A549 treated with Hydrocortisone at 1 μM for 4 hours (cell line): ENCODE measurements around the gene NPHS2. TPM values are rescaled to one million over a fixed set of nuclear protein-coding genes. Genes with fewer than 3 reads are reported as not detected.

Experiments
- total RNA-seq: library from RNA; stranded (reverse); fragments of 200-300 nt; extraction: Qiagen RNA extraction; gene quantifications from 5 replicates; pipeline ENCODE4 v1.2.3, GENCODE V29; 2022

NPHS2 gene
- total RNA-seq: not detected in 5 replicates

DNA sequence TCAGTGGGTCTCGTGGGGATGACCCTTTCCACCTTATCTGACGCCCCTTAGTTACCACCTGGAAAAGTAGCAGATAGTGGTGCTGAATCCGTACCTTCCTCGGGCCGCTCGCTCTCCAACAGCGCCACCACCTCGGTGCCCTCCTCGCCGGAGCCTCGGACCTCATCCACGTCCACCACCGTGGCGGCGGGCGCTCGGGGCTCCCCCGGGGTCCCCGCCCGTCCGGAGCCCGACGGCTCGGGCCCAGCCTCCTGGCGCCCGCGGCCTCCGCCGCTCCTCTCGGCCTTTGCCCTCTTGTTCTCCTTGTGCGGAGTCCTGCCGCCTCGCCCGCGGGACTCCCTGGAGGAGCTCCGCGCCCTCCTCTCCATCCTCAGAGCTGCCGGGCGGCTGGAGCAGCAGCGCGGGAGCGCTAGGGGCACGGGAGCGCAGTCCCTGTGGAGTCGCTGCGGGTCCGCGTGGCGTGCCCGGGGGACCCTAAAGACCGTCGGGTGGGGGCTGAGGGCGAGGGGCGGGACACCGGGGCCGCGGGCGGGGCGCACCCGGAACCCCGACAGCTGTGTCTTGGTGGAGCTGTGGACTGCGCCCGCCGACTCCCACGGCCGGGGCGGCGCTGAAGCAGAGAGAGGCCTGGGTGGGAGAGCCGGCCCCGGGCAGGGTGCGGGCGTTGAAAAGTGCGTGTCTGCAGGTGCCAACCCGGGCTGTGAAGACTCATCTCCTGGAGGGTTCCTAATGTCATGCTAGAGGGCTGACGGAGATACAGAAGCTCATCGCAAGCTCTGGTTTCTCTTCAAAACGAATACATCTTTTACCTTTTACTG, at the start of gene NPHS2:
Gene NPHS2 (minus strand): TSS at position 452 of the 818 bp plus-strand sequence. CDS start 84 bp downstream, at position 368.

DNA sequence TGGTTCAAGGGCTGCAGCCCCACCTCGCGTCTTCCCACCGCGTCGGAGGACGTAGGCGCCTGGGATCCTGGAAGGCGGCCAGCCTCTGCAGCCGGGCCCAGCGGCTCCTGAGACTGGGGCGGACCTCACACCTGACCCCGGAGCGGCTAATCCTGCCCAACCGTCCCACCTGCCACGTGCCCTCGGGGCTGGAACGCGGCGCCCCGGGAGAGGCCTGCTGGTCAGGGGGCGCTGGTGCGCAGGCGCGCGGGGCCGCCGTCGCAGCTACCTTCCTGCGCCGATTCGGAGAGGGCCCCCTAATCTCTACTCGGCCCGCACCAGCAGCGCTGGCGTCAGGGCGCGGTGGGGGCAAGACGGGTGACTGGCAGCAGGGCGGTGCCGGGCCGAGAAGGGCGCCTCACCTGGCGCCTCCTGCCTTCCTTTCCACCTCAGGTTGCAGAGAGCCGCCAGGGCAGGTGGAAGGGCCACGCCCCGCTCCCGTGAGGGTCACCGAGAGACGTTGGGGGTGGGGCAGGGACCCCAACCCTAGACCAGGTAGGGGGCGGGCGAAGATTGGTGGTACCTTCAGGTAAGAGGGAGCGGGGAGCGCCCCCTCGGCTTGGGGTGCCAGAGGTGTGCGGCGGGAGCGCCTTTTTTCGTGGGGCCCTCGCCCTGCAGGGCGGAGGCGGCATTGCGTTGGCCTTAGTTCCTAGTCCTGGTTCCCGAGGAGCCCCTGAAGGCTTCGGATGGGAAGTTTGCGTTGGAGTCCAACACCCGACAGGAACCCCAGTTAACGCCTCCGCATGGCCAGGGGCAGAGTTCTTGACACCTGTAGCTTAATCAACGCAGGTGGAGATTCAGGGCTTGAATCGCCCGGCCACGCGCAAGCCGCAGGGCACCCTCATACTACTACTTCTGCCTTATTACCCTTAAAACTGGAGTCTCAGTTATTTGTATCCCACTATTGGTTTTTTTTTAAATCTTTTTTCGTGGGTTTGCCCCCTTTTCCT, 16.1 kb upstream of the NPHS2 start, which contains the start of gene TDRD5:
Gene TDRD5 (plus strand): TSS at position 241 of the 989 bp plus-strand sequence. CDS start 784 bp downstream, outside the sequence.

Other genes with a start within 250 kb of the NPHS2 start
- gene AXDND1, start 210.0 kb downstream of the NPHS2 start, total RNA-seq: 0.16 to 0.48 TPM (median 0.36 TPM) in 5 replicates
- 0.03 to 0.05 TPM (median 0.05 TPM) in 3 of 5 replicates, not detected in the others for gene TDRD5, start 15.9 kb upstream of the NPHS2 start, total RNA-seq
- gene FAM163A, start 167.3 kb upstream of the NPHS2 start, total RNA-seq: not detected in 5 replicates